A204.1 (cell line): ENCODE data around the gene KCNMA1.

Experiments used
- FAIRE-seq: peaks from 2 replicates; lab custom pipeline; 2012; peaks lifted over from hg19 to GRCh38; lab: Jason Lieb, UNC

Gene KCNMA1

DNA sequence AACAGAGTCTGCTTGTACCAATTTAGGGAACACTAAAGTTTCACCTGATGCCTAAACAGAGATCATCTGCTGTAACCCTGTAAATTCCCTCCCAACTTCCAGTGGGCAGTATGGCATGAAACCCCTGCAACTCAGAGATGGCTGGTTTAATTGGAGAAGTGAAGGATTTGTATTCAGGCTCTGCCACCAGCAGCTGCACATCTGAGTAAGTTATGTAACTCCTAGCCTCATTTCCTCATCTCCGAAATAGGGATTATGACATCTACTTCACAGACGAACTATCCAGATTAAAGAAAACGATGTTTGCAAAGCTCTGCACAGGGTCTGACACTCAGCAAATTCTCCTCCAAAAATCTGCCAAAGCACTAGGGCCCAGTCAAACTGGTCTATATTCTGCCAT lies 493.0 kb downstream of the KCNMA1 start:
- FAIRE-seq, result no peak

DNA sequence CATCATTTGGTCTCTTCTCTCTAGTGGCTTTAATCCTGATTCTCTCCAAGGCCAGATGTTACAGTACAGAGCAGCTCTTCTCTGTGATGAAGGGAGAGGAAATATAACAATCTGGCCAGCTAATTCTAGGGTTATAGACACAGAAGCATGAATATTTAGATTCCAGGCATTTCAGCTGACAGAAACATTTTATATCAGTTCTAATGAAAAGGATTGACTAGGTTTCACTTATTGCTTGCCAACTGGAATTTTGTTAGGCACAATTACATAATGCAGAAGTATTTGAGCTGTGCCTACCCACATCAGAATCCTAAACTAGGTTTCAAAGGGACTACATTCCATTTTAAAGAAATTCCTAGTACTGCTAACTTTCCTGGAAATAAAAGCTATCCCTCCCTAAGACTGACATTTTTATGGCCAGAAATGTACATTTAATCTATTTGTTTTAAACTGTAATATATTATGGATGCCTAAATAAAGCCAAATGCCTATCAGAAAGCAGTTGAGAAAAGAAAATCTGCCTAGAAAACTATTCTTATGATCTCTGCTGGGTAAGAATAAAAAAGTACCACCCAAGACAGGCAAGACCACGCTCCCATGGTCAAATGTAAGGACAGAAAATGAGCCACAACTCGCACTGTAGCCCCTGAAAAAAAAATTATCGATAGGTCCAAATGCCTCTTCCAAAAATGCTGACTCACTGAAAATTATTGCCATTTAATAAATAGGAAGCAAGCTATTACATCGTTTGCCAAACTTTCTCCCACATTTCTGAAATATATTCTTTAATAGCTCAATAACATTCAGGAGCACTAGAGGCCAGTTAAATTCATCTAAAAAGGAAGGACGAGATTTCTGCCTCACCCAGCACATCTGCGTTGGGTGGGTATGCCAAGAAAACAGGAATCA lies 498.1 kb downstream of the KCNMA1 start:
- no peak for FAIRE-seq

DNA sequence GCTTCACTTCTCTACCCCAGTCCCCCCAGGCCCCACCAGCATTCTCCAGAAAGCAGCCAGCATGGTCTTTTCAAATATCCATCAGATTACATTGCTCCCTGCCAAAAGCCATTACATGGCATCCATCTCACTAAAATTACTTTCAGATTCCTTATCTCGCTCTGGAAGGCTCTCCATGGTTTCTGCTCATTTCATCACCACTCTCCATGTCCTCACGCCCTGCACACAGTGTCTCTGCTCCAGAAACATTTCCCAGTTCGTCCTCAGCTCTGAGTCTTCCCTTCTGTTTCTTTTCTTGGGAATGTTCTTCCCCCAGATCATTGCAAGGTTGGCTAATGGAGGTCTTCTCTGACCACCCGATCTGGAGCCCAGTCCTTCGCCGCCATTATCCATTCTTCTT lies 499.1 kb downstream of the KCNMA1 start:
- FAIRE-seq, result no peak

DNA sequence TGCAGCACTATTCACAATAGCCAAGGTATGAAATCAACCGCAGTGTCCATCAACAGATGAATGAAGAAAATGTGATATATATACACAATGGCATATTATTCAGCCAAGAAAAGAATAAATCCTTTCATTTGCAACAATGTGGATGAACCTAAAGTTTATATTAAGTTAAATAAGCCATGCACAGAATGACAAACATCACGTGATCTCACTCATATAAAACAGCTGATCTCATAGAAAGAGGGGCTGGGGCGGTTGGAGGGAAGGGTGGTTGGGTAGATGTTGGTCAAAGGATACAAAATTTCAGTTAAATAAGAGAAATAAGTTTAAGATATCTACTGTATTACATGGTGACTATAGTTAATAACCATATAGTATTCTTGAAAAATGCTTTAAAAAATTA lies 502.1 kb downstream of the KCNMA1 start:
- FAIRE-seq, result no peak

DNA sequence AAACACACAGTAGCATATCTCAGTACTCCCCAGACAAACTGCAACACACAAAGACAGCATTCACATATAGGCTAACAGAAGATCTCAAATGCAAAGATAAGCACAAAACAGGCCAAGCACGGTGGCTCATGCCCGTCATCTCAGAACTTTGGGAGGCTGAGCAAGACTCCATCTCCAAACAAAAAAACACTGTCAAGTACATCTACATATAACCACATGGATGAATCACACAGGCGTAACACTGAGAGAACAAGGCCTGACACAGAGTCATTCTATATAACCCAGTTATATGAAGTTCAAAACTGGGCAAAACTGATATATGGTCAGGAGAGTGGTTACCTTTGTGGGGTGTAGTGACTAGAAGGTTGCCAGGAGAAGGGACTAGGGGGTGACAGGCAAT lies 506.4 kb downstream of the KCNMA1 start:
- FAIRE-seq, result no peak

DNA sequence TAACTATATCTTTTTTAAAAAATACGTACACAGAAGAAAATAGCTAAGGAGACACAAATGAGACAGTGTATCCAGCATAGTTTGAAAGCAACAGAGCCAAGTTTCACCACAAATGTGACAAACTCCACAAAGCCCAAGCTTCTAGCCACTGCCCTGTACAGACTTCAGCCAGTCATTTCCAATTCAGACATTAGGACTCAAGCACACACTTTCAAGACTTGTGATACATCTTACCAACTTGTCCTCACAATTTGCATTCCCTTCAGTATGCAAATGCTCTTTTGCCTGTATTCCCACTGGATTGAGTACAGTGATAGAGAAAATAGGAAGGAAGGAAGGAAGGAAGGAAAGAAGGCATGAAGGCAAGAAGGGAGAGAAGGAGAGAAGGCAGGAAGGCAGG lies 510.4 kb downstream of the KCNMA1 start:
- FAIRE-seq, result no peak

DNA sequence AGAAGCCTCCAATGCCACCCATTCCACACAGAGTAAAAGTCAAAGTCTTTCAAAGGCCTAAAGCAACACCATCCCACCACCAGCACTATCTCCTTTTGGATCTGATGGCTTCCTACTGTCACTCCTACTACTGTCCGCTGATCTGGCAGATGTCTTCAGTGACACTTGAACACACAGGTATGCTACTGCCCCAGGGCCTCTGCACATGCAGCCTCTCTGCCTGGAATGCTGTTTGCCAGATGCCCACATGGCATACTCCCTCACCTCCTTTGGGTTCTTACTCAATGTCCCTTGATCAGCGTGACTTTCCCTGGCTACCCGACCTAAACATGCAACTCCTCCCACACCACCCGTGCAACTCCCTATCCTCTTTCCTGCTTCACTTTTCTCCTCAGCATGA lies 512.4 kb downstream of the KCNMA1 start:
- FAIRE-seq, result no peak

DNA sequence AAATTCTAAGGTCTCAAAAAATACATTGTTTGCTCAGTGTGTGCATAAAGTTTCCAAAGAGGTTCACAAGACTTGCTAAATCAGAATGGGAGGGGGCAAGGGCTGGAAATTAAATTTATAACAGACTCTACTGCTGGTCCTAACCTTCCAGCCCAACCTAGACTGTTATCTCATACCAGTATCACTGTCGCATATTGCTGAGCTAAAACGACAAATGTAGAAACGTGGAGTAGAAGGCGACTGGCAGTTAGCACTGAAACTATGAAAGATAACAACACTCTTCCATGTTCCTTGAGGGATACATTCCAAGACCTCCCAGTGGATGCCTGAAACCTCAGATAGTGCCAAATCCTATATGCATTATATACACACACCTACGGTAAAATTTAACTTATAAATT lies 514.3 kb downstream of the KCNMA1 start:
- no peak for FAIRE-seq

DNA sequence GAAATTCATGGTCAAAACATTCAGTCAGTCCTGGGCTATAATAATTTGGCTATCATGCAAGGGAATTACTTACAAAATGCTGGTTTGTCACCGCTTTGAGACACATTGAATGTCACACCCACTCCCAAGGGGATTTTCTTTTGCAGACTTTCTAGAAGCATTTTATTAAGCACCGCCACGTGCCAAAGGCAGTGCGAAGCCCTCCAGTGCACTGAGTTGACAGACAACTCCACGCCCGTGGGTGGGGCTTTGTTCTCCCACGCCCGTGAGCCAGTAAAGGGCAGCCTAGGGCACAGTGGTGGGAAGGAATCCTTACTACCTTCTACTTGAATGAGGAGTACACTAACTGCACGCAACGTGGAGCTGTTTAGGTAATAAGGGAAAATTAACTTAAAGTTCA lies 515.8 kb downstream of the KCNMA1 start:
- FAIRE-seq, result no peak

DNA sequence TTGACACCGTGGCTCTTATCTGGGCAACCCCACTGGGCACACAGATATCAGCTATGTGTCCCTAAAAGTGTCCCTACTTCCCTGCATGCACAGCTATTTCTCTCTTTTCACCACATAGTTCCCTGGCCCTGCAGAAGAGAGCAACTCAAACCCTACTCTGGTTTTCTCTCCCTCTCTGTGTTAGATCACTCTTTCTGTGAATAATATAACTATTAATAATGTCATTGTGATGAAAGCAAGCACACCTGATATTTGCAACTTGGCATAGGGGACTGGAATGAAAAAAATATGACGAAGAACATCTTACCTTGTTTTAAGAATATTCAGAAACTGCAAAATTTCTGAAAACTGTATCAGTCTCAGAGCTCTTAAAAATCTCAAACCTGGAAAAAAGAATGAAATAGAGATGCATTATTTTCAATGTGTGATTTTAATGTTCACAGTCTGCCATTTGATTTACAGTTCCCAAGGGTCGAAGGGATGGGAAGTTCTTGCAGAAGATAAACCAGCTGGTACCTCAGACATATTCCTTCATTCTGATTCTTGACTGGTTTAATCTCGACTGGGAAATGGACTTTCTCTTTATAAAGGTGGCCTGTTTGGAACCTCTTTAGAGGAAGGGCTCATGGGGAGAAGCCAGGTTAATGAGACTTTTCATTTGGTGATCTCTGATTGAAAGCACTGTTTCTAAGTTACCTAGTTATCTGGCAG lies 516.8 kb downstream of the KCNMA1 start:
- FAIRE-seq, result no peak

DNA sequence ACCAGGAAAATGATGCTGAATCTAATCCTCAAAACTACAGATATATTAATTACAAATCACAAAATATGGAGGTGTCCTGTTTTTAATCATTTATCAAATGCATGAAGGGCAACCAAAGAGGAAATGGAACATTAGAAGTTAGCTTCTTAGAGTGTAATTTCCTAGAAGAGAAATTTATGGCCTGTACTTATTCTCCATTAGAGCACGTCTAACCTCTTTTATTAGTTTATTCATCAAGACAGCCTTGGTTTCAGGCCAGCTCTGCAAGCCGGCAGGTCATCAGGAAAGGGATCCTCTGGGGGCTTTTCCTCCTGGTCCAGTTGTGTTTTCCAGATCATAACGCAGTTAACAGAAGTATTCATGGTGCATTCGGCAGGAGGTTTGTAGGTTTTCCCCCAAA lies 517.6 kb downstream of the KCNMA1 start:
- FAIRE-seq, result no peak

DNA sequence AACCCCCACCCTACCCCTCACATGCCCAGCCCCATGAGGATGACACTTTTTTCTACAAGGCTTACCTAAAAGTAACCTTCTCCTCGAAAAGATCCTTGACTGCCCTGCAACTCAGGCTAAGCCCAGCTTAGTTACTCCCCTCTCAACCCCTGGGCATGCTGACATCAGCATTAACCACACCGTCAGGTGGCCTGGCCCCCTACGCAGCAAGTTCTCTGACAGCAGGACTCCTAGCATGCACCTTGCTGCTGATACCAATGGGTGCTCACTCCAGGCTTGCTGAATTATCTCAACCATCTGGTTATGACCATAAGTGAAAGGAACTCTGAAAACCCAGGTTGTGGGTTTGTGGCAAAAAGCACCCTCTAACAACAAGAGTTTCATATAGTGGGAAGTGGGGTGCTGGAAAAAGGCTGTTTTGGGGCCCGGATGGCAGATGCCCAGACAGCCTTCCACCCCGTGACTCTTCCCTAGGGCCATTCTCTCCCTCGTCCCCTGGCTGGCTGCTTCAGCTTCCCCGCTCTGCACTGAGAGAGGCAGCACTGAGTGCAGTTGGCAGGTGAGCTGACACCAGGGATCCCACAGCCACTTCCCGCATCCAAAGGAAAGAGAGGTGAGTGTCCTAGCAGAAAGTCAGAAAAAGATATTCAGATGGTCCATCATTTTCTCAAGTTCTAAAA lies 518.9 kb downstream of the KCNMA1 start:
- FAIRE-seq, result no peak

DNA sequence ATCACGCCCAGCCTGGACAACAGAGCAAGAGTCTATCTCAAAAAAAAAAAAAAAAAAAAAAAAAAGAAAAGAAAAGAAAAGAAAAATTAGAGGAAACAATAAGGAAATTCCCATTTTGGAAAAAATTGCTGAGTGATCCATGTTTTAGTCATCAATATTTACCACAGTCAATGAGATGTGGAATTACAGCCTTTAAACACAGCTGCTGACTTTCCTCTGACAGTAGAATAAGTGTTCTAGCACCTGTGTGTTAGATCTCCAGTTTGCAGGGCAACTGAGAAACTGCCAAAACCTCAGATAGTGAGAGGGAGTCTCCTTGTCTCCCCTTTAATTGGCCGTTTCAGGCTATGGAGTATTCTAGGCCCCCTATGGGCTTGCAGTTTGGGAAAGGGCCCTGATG lies 520.1 kb downstream of the KCNMA1 start:
- FAIRE-seq, result no peak

DNA sequence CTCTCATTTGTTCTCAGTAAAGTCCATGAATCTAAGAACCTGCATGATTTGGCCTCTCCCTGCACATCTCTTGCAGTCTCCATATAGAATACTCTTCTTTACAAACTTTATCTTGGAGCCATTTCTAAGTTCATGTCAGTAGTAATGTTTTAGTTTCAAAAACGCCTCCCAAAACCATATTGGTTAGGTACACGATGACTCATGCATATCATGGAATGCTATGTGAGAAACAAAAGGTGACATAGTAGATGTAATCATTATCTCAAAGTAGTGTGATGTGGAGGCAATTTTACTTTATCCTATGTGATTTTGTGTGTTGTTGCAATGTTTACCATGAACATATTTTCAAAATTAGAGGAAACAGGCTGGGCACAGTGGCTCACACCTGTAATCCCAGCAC lies 520.7 kb downstream of the KCNMA1 start:
- FAIRE-seq, result no peak

DNA sequence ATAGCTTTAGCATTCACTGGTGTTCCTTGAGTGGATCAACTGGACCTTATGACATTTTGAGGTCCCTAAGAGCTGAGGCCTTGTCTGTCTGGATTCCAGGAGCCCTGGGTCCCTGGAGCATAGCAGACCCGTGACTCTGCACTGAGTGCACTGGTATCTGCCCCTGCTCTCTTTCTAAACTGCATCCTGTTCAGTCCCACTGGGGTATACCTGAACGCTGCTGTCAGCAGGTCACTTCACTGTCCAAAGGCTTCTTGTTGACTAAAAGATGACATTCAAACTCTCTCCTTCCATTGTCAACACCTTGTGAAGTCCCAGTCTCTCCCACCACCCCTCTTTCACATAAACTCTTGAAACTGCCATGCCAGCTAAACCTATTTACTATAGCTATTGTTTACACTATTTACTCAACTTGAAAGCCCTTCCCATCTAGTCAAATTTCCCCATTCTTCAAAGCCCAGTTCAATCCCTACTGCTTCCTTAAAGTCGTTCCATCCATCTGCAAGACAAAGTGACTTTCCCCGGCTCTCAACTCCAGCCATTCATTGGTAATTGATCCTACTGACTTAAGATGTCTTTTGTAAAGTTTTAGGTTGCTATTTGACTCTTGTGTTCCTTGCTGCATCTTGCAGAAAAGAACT lies 523.3 kb downstream of the KCNMA1 start:
- no peak for FAIRE-seq

DNA sequence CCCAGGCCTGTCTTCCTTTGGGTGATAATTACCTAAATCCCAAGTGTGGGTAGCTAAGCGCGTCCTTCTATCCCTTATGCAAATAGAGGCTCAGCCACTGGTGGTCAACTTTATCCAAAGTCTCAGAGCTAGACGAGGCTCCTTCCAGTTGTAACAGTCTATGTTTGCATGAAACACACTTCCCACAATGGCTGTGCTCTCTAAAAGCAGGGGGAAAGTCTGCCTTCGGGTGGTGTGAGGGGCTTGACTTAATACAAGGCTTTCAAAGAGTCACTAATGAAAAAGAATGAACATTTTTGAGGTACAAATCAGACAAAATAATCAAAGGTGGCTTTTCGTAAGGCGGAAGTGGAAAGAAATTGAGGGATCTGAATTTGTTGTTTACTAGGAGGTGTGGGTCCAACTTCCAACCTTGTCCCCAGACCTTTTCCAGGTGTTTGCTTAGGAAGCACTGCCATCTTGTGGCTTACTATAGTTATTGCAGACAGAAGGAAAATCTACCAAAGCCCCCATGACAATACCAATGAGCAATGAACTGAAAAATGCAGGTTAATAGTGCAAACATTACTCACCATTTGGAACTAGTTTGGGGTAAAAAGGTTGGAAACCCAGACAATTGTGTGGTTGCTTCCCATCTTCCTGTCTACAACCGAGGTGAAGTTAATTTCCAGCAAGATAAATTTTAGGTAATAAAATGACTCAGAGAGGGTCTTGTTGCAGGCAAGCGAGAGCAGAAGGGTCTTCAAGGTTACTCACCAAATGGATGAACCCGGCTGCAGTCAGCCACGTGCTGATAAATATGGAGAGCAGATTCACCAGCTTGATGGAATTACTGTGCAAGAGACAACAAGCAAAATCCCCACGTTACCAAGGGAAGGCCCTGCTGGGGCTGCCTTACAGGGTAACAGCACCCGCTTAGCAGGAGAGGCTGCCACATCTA lies 525.7 kb downstream of the KCNMA1 start:
- peak; percentile 60 for FAIRE-seq

DNA sequence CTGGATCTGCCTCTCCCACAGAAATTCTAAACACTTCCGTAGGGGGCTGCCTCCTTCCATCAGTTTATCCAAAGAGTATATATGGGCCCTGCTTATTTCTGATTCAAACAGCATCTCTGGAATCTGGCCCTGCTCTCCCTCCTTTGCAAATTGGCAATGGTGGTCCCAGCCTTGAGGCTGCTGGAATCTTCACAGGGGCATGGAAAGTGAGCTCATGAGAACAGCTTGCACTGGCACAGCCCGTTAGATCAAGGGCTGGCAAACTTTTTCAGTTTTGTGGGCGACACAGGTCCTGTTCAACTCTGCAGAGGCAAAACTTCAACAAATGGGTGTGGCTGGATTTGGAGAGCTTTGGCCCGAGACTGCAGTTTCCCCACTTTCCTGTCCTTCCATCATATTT lies 526.9 kb downstream of the KCNMA1 start:
- no peak for FAIRE-seq

DNA sequence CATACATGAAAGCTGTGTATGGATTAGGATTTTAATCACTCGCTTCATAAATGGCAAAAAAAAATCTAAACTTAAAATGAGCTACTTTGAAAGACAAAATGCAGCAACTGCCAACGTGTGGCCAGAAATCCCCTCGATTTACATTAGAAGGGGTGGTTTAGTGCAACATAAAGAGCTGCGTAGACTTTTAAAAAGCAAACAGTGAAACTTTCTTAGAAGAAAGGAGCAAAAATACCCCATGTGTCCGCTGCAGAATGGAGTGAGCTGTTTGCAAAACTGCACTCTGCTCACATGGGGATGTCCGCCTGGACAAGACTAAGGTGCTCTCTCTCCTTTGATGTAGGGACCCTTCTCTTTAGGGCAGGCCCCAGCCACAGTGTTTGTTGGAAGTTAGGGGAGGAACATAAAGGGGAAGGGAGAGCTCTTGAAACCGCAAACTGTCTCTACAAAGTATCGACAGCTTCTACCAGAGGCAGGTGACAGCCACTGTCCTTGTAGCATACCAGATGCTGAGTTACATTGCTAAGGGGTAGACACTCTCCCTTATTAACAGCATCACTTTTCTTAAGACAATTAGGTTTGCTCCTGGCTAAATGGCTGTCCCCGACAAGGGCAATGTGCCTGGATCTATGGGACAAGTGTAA lies 528.1 kb downstream of the KCNMA1 start:
- FAIRE-seq, result no peak

DNA sequence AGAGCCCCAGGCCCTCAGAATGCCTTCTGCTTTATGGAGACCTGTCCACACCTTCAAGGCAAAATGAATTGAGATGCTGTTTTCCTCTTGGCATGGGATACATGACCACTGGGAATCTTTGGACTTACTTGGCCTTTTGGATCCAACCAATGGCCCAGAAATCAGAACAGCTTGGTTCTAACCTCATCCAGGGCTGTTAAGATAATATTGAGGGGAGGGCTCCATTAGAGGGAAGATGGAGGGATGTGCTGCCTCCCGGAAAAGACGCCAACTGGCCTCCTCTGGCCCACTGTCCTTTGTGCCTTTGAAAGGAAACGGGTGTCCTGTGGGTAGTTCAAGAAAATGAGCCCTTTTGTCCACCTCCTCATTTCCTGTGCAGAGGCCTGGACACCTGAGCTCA lies 530.9 kb downstream of the KCNMA1 start:
- no peak for FAIRE-seq

DNA sequence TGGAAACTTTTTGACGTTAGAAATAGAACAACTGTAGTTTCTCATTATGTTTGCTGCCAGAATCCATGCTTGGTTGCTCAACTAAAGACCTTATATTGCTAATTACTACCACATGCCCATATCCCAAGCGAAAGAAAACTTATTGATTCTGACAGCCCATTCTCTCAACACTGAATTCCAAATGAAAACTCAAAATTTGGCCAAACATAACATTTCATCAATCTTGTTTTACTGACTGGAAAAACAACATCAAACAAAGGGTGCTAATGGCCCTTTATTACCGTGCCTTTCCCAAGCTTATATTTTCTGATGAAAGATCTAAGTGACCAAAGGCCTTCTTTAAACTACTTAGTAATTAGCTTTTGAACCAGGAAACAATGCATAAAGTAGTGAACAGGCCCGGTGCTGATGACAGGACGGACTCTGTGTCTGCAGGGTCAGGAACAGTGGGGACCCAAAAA lies 531.8 kb downstream of the KCNMA1 start:
- no peak for FAIRE-seq

DNA sequence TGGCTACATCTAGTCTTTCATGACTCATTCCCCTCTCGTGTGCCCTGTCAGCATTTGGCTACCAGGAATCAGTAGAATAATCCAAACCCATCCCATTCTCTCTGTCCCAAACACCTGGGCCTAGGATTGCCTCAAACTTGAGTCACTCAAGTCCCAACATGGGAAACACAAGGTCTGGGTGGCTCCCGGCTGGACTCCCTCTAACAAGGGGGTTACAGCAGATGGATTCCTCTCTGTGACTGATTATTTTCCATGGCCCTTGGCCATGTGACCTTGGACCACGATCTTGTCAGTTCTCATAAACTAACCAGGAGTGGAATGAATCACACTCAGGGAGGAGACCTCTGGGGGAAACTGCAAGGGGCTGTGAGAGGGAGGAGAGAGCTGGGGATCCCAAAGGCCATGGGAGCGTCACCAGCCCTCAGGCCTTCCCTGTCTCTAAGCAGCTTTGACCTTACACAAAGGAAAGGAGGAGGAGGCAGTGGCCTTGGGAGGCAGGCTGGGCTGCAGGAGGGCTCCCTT lies 533.1 kb downstream of the KCNMA1 start:
- FAIRE-seq, result no peak
